Brain pericyte (primary cell): Measurements from ENCODE around the gene WNT7B.
A peak's percentile ranks its signal among the peaks of the same experiment; 100 is the strongest.

Experiments used
- DNase-seq: peaks from one replicate; pipeline ENCODE4 v3.0.0-alpha.2; 2012; ENCODE audit warnings: low read depth, low spot score

The WNT7B gene

GRCh38 chr22:45977003-45977411 lies at the start of gene WNT7B:
Gene WNT7B (minus strand): TSS chr22:45977162. CDS start chr22:45976754, 408 bp downstream.
- DNase-seq: no peak

- DNase-seq: no peak
Measured at GRCh38 chr22:46025973-46026898, 49.3 kb upstream of the WNT7B start.

DNA sequence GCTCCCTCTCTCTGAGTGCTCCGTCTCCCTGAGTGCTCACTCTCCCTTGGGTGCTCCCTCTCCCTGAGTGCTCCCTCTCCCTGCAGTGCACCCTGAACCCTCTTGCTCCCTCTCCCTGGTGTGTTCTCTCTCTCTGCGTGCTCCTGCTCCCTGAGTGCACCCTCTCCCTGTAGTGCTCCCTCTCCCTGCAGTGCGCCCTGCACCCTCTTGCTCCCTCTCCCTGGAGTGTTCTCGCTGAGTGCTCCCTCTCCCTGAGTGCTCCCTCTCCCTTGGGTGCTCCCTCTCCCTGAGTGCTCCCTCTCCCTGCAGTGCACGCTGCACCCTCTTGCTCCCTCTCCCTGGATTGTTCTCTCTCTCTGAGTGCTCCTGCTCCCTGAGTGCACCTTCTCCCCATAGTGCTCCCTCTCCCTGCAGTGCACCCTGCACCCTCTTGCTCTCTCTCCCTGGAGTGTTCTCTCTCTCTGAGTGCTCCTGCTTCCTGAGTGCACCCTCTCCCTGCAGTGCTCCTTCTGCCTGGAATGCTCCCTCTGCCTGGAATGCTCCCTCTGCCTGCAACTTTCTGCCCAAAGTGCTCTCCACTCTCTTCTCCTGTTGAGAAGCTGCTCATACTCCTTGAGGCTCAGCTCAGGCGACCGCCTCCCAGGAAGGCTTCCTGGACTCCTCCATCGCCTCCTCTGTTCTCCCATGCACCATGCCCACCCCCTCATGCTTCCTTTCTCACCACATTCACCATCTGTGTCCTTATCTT lies 48.4 kb upstream of the WNT7B start:
- no peak for DNase-seq

GRCh38 chr22:46024136-46024840 lies 47.3 kb upstream of the WNT7B start:
- no peak for DNase-seq

DNA sequence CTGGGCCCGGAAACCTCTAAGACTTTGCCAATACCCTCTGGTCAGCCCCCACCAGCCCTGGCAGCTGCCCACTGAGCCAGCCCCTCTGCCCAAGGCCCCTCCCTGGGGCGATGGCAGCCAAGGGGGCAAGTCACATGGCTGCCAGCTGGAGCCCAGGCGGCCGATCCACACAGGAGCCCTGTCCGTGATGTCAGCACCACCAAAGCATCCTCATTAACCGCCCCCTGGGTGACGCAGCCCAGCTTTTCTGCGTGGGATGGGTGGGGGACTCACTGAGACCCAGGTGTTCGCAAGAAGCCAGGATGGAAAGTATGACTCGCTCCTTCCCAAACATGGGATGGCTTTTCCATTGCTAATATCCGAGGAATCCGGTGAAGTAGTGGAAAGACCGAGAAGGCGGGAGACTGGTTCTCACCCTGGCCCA lies 46.6 kb upstream of the WNT7B start:
- no peak for DNase-seq

GRCh38 chr22:46022881-46023512 lies 46.0 kb upstream of the WNT7B start:
- no peak for DNase-seq

DNA sequence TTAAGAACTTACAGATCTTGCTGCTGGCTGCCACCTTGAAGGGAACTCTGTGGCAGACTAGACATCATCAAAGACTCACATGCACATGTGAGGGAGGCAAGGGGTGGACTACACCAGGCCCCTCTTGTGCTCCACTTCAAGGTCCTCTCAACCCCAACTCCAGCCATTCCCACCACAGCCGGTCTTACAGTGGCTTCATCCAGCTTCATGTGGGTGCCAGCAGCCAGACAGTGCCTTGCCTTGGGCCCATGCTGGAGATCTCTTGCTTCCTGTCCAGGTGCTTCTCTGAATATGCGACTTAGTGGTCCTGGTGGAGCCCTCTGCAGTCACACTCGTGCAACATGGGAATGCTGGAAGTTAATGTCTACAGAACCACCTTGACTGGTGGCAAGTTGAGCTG lies 44.6 kb upstream of the WNT7B start:
- DNase-seq: no peak

- DNase-seq: no peak
Measured at GRCh38 chr22:46019351-46019750, 42.4 kb upstream of the WNT7B start.

DNA sequence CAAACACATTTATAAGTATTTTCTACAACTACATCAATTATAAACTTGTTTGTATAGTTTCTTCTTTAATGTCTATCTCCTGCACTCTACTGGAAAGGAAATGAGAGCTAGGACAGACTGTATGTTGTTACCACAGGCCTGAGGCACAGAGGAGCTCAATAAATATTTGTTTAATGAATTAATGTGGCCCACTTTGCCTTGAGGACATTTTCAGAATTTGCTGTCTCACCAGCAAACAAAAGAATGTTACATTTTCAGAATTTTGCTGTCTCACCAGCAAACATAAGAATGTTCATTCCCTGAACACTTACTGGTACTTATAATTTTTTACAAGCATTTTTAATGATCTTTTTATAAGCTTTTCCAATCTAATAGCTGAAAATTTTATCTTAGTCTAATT lies 41.9 kb upstream of the WNT7B start:
- no peak for DNase-seq

- no peak for DNase-seq
Measured at GRCh38 chr22:46017166-46017565, 40.2 kb upstream of the WNT7B start.

DNA sequence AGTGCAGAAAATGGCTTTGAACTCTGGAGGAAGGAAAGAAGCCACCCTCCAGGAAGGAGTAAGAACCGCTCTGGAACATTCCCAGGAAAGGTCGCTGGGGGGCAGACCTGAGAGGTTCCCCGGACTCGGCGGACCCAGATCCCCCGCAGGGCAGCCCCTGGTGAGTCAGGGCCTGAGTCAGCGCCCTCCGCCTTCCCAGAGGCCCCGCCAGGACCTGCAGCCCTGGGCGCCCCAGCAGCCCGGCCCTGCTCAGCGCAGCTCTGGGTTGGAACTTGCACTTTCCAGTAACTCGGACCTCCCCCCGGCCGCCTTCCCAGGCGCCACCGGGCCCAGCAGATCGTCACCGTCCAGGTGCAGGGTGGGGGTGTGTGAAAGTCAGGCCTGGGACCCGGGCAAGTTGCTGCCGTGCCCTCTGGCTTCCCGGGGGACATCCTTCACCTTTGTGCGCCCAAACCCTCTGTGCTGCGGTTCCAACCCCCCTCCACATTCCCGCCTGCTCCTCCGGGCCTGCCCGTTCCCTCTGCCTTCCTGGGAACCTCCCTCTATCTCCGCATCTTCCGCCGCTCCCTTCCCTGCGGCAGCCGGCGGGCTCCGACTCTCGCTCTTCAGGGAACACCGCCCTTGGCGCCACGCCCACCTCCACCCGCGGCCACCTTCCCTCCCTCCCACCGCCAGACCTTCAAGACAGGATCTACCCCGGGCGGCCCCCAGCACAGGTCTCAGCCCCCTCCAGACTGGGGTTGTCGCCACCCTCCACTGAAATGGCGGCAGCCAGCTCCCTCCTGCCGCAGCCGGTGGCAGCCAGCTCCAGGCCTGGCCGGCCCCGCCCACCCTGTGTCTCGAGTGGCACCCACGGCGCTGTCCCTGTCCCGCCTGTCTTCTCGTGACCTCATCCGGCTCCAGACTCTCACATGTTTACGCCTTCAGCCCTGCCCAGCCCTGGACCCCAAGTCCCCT lies 36.8 kb upstream of the WNT7B start:
- DNase-seq: peak; percentile 93

GRCh38 chr22:46012881-46013281 lies 35.9 kb upstream of the WNT7B start:
- no peak for DNase-seq

GRCh38 chr22:46012182-46012880 lies 35.4 kb upstream of the WNT7B start:
- no peak for DNase-seq

DNA sequence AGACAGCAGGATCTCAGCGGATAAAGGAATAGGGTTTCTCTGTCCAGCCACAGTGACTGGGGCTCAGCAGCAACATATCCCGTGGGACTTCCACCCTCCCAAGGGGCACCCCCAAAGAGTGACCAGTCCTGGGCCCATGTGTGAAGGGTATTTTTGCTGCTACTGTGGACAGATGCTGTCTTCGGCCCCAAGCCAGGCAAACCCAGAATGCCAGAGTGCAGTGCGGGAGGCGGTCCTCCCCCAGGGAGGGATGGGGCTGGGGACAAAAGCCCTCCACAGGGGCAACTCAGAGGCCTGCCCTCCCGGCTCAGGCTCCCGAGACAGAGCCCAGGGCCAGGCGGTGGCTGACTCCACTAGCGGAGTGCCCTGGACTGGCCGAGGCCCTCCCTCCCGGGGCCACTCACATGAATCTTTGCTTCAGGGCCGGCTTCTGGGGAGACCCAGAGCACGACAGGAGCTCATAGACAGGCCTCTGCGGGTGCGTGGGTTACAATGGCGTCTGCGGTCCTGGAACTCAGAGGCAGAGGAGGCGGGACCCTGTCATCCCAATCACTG lies 34.7 kb upstream of the WNT7B start:
- no peak for DNase-seq

GRCh38 chr22:46010951-46011626 lies 34.1 kb upstream of the WNT7B start:
- DNase-seq: no peak

GRCh38 chr22:46010207-46010867 lies 33.4 kb upstream of the WNT7B start:
- no peak for DNase-seq

- DNase-seq: no peak
Measured at GRCh38 chr22:46009730-46010129, 32.8 kb upstream of the WNT7B start.

- DNase-seq: no peak
Measured at GRCh38 chr22:46008836-46009596, 32.1 kb upstream of the WNT7B start.
